IgD-negative memory B cell (primary cell): ENCODE results near the gene BTK. TPM values are rescaled to one million over a fixed set of nuclear protein-coding genes. Genes with fewer than 3 reads are reported as not detected.
A peak's percentile ranks its signal among the peaks of the same experiment; 100 is the strongest.

Experiments
- H3K27ac Mint-ChIP-seq, 3 donors: one replicate each; pipeline ENCODE4 v1.8.0; 2020 to 2022; ENCODE audit warnings: mild to moderate bottlenecking in 3 of 3, mixed read lengths in 3 of 3, moderate library complexity in 1 of 3
- H3K27me3 Mint-ChIP-seq: one replicate; pipeline ENCODE4 v1.8.0; 2021; ENCODE audit warnings: mixed read lengths
- H3K36me3 Mint-ChIP-seq: one replicate; pipeline ENCODE4 v1.8.0; 2020; ENCODE audit warnings: mild to moderate bottlenecking, mixed read lengths
- H3K4me1 Mint-ChIP-seq, 3 donors: one replicate each; pipeline ENCODE4 v1.8.0; 2020 to 2022; ENCODE audit warnings: mixed read lengths in 3 of 3, mild to moderate bottlenecking in 1 of 3
- H3K4me3 Mint-ChIP-seq, 4 donors: one replicate each; pipeline ENCODE4 v1.8.0; 2020 to 2022; ENCODE audit warnings: mild to moderate bottlenecking in 4 of 4, mixed read lengths in 4 of 4, moderate library complexity in 3 of 4
- H3K9me3 Mint-ChIP-seq, 3 donors: one replicate each; pipeline ENCODE4 v1.8.0; 2020 to 2021; ENCODE audit warnings: mixed read lengths in 3 of 3, mild to moderate bottlenecking in 1 of 3
- polyA plus RNA-seq: library from polyadenylated mRNA; unstranded; fragments of 300-500 nt; fragmentation: Illumina TruSeq; gene quantifications from one replicate; pipeline ENCODE4 v1.2.3, GENCODE V29; 2021

The BTK gene
- polyA plus RNA-seq, 1 donor from 2014 or later = 113 TPM

- peak within 1 kb of the TSS; percentile 87 to 99 (median 97) for H3K27ac Mint-ChIP-seq
- H3K4me3 Mint-ChIP-seq = peak within 1 kb of the TSS; percentile 76 to 96 (median 92)
- no peaks in the 10 kb centered on the region for H3K9me3 Mint-ChIP-seq
- H3K4me1 Mint-ChIP-seq = peaks cover 15 to 30% (median 17%) of the 10 kb centered on the region in 3 donors
- H3K36me3 Mint-ChIP-seq = peaks cover 4% of the 10 kb centered on the region
- H3K27me3 Mint-ChIP-seq = no peaks in the 10 kb centered on the region
Observed at GRCh38 chrX:101407748-101408531, 21.9 kb upstream of the BTK start, which contains the start of the genes GLA and HNRNPH2. Gene GLA (minus strand): TSS chrX:101407925. CDS start chrX:101407903, 22 bp downstream. Gene HNRNPH2 (plus strand): TSS chrX:101408222. CDS start chrX:101411989, 3,767 bp downstream.

DNA sequence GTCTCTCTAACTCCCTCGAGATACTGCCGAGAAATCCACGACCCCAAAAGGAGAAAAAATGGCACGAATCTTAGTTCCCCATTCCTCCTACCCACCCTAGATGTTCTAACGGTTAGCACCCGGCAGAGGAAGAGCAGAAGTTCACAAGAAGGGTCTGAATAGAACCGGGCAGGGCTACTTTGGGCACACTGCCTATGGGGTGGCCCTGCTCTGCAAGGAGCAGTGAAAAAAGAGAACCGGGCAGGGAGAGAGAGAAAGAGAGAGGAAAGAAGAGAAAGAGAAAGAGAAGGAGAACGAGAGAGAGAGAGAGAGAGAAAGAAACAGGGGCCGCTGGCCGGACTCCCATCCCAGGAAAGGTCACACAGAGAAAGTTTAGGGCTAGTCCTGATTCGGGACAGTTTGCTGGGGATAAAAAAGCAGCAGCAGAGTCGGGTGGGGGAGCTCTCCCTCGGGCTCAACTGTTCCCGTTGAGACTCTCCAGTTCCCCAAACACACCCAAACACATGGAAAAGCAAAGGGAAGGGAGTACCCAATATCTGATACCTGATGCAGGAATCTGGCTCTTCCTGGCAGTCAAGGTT is 21.3 kb upstream of the BTK start:
- no peaks in the 10 kb centered on the region for H3K27me3 Mint-ChIP-seq

GRCh38 chrX:101399825-101400224 is 13.8 kb upstream of the BTK start:
- Mint-ChIP-seq H3K27me3 (no peaks in the 10 kb centered on the region), H3K27ac (no peak overlapping the region), H3K36me3 (peaks cover 3% of the 10 kb centered on the region), H3K4me3 (no peak overlapping the region), H3K9me3 (peaks cover 0 to 2% (median 0%) of the 10 kb centered on the region in 3 donors), H3K4me1 (peaks cover 0 to 6% (median 0%) of the 10 kb centered on the region in 3 donors)

More for the DNA sequence above, 21.3 kb upstream of the BTK start:
- no peaks in the 10 kb centered on the region for H3K9me3 Mint-ChIP-seq
- H3K4me1 Mint-ChIP-seq = peaks cover 12 to 24% (median 13%) of the 10 kb centered on the region in 3 donors
- peaks cover 4% of the 10 kb centered on the region for H3K36me3 Mint-ChIP-seq
- peak overlapping the region; percentile 76 to 96 (median 92) for H3K4me3 Mint-ChIP-seq
- peak overlapping the region; percentile 87 to 99 (median 97) for H3K27ac Mint-ChIP-seq

GRCh38 chrX:101398694-101399093 is 12.7 kb upstream of the BTK start:
- H3K9me3 Mint-ChIP-seq = peaks cover 0 to 2% (median 0%) of the 10 kb centered on the region in 3 donors
- no peak overlapping the region for H3K4me3 Mint-ChIP-seq
- H3K36me3 Mint-ChIP-seq = peaks cover 3% of the 10 kb centered on the region
- peaks cover 0 to 8% (median under 1%) of the 10 kb centered on the region in 3 donors for H3K4me1 Mint-ChIP-seq
- no peaks in the 10 kb centered on the region for H3K27me3 Mint-ChIP-seq
- H3K27ac Mint-ChIP-seq = no peak overlapping the region

DNA sequence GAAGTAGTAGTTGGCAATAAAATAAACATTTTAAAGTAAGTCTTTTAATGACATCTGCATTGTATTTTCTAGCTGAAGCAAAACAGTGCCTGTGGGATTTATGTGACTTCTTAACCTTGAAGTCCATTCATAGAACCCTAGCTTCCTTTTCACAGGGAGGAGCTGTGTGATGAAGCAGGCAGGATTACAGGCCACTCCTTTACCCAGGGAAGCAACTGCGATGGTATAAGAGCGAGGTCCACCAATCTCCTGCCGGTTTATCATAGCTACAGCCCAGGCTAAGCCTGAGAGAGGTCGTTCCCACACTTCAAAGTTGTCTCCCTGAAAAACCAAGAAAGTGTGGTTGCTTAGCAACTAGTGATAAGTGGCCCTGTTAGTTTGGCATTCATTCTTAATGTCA is 11.8 kb upstream of the BTK start:
- Mint-ChIP-seq H3K4me1 (peaks cover 2 to 13% (median 4%) of the 10 kb centered on the region in 3 donors), H3K27ac (no peak overlapping the region), H3K4me3 (no peak overlapping the region), H3K9me3 (peaks cover 0 to 2% (median 0%) of the 10 kb centered on the region in 3 donors), H3K27me3 (no peaks in the 10 kb centered on the region), H3K36me3 (peaks cover 3% of the 10 kb centered on the region)

GRCh38 chrX:101395789-101396188 is 9.8 kb upstream of the BTK start:
- Mint-ChIP-seq H3K27ac (peak overlapping the region in 1 of 3 donors; percentile 6), H3K36me3 (peaks cover 3% of the 10 kb centered on the region), H3K27me3 (no peaks in the 10 kb centered on the region), H3K4me3 (no peak overlapping the region), H3K4me1 (peaks cover 5 to 24% (median 5%) of the 10 kb centered on the region in 3 donors), H3K9me3 (peaks cover 0 to 2% (median 0%) of the 10 kb centered on the region in 3 donors)

- Mint-ChIP-seq H3K4me1 (peaks cover 5 to 24% (median 10%) of the 10 kb centered on the region in 3 donors), H3K27me3 (peaks cover 1% of the 10 kb centered on the region), H3K9me3 (peaks cover 0 to under 1% (median 0%) of the 10 kb centered on the region in 3 donors), H3K4me3 (no peak overlapping the region), H3K27ac (peak overlapping the region in 1 of 3 donors; percentile 18), H3K36me3 (peaks cover 3% of the 10 kb centered on the region)
Observed at GRCh38 chrX:101394372-101394771, 8.4 kb upstream of the BTK start.

GRCh38 chrX:101393530-101394305 is 7.7 kb upstream of the BTK start:
- Mint-ChIP-seq H3K4me3 (peak overlapping the region in 1 of 4 donors; percentile 72), H3K4me1 (peaks cover 5 to 24% (median 10%) of the 10 kb centered on the region in 3 donors), H3K27me3 (peaks cover 1% of the 10 kb centered on the region)

GRCh38 chrX:101391831-101392230 is 5.8 kb upstream of the BTK start:
- Mint-ChIP-seq H3K9me3 (no peaks in the 10 kb centered on the region), H3K4me1 (peaks cover 5 to 24% (median 10%) of the 10 kb centered on the region in 3 donors), H3K27ac (peak overlapping the region; percentile 86 to 97 (median 96)), H3K4me3 (peak overlapping the region; percentile 91 to 98 (median 94)), H3K27me3 (peaks cover 1% of the 10 kb centered on the region), H3K36me3 (no peaks in the 10 kb centered on the region)

More at GRCh38 chrX:101393530-101394305, 7.7 kb upstream of the BTK start:
- H3K36me3 Mint-ChIP-seq = peaks cover 3% of the 10 kb centered on the region
- H3K27ac Mint-ChIP-seq = peak overlapping the region in 2 of 3 donors; percentile 41 to 55
- H3K9me3 Mint-ChIP-seq = no peaks in the 10 kb centered on the region

DNA sequence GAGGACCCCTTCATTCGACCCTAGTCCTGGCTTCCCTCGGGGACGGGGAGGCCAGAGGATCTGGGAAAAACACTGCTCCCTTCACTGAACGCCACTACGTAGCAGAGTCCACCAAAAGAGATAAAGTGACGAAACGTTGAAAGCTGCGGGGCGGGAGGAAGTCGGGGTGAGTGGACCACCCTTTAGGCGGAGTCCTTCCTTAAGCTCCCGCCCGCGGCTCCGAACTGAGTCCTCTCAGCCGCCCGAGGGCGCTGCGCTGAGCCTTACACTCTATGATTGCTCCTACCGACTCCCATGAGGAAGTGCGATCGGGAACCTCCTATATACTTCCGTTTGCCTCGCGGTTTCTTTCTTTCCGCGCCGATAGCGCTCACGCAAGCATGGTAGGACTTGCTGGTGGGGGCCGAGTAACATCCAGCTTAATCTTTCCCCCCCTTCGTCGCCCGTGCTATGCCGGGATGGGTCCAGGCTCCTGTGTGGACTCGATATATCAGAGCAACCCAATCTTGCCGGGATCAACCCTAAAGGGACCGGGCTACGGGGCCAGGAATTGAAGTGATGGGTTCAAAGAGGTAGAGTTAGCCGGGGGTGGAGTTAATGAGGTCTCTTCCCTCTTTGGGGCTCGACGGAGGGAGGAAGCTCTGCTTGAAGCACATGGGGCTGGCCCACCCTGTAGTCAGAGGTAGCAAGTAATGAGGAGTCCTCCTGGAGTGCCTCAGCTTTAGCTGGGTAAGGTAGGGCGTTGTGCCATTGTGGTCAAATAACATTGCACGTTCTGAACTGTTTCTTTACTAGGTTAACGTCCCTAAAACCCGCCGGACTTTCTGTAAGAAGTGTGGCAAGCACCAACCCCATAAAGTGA is 4.9 kb upstream of the BTK start, which contains the start of gene RPL36A:
Gene RPL36A, plus strand, starts transcription at position 348 of the 862 bp plus-strand sequence. Its CDS starts 33 bp downstream, at position 381.
- peaks cover 10 to 32% (median 16%) of the 10 kb centered on the region in 3 donors for H3K4me1 Mint-ChIP-seq
- H3K36me3 Mint-ChIP-seq = no peaks in the 10 kb centered on the region
- peak within 1 kb of the TSS; percentile 91 to 98 (median 94) for H3K4me3 Mint-ChIP-seq
- H3K27me3 Mint-ChIP-seq = peaks cover 1% of the 10 kb centered on the region
- peak within 1 kb of the TSS; percentile 86 to 97 (median 96) for H3K27ac Mint-ChIP-seq
- H3K9me3 Mint-ChIP-seq = no peaks in the 10 kb centered on the region

DNA sequence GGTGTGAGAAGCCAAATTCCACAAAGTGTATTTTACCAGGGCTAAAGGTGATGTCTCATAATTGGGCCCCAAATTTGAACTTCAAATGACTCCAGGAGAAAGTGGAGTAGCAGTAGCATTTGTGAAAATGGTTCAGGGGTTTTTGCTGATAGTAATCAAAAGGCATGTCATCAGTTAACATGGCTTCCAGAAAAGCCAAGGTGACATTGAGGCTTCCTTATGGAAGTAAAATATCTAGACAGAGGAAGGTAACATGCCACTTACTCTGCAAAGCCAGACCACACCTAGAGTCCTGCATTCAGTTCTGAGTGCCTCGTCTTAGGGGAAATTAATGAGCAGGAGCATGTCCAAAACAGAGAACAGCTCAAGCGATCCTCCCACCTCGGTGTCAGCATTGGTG is 2.6 kb upstream of the BTK start:
- Mint-ChIP-seq H3K9me3 (no peaks in the 10 kb centered on the region), H3K4me3 (no peak overlapping the region), H3K27ac (no peak overlapping the region), H3K4me1 (peaks cover 11 to 32% (median 26%) of the 10 kb centered on the region in 3 donors), H3K36me3 (no peaks in the 10 kb centered on the region), H3K27me3 (peaks cover 1% of the 10 kb centered on the region)

GRCh38 chrX:101386542-101386885 is 523 bp upstream of the BTK start:
- H3K36me3 Mint-ChIP-seq = no peaks in the 10 kb centered on the region
- peaks cover 14 to 31% (median 29%) of the 10 kb centered on the region in 3 donors for H3K4me1 Mint-ChIP-seq
- no peaks in the 10 kb centered on the region for H3K9me3 Mint-ChIP-seq
- H3K27me3 Mint-ChIP-seq = peaks cover 1% of the 10 kb centered on the region
- H3K4me3 Mint-ChIP-seq = peak overlapping the region; percentile 88 to 97 (median 92)
- H3K27ac Mint-ChIP-seq = peak overlapping the region; percentile 26 to 97 (median 79)

DNA sequence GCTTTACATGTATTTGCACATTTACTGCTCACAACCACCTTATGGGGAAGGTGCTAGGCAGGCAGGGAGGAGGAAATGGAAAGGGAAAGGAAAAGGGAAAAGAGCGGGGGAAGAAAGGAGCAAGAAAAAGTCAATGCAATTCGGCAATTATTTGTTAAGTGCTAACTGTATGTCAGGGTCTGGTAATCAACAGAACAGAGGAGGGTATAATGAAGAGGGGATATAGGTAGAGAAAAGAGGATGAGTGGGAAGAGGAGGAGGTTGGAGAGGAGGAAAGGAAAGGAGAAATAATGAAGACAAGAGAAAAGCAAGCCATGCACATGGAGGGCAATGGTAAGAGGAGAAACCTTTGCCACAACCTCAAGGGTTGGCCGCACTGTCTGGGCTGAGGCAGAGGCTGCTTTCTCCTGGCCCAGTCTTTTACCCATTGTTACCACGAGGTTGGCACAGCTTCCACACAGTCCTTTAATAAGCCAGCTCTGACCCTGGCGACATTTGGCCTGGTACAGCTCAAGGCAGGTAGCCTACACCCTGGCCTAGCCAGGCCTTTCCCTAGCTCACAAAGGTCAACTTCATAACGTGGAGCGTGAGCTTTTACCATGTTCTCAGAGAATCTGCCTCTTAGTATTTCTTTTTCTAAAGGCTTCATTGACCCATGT is 836 bp downstream of the BTK start:
- Mint-ChIP-seq H3K27ac (peak overlapping the region; percentile 26 to 97 (median 79)), H3K4me1 (peaks cover 15 to 31% (median 22%) of the 10 kb centered on the region in 3 donors), H3K9me3 (no peaks in the 10 kb centered on the region), H3K4me3 (peak overlapping the region; percentile 88 to 97 (median 92)), H3K36me3 (no peaks in the 10 kb centered on the region), H3K27me3 (no peaks in the 10 kb centered on the region)
